Fibroblast of the aortic adventitia (primary cell): ENCODE data around the gene C6orf136. TPM values are rescaled to one million over a fixed set of nuclear protein-coding genes. Genes with fewer than 3 reads are reported as not detected.

Experiments
- DNase-seq: peaks from one replicate; pipeline ENCODE4 v3.0.0-alpha.2; 2010; ENCODE audit warnings: low read depth
- H3K4me3 ChIP-seq: 2 replicates; pipeline ENCODE4 v1.5.1; 2011; ENCODE audit warnings: low read depth, mild to moderate bottlenecking, control low read depth, low read length, moderate library complexity
- total RNA-seq: library from RNA; depleted of rRNA; stranded (reverse); fragments of >200 nt; gene quantifications from 2 replicates; pipeline ENCODE4 v1.2.3, GENCODE V29; 2012; ENCODE audit warnings: low replicate concordance
- TF ChIP-seq, protein P1 (sequence below): IDR thresholded peaks from 2 replicates; pipeline ENCODE4 v1.5.1; 2011; ENCODE audit warnings: mild to moderate bottlenecking, low read length, control low read depth, inconsistent platforms; ENCODE audit not compliant: insufficient read depth

The C6orf136 gene
- total RNA-seq, 1 donor, result 5.2 TPM

DNA sequence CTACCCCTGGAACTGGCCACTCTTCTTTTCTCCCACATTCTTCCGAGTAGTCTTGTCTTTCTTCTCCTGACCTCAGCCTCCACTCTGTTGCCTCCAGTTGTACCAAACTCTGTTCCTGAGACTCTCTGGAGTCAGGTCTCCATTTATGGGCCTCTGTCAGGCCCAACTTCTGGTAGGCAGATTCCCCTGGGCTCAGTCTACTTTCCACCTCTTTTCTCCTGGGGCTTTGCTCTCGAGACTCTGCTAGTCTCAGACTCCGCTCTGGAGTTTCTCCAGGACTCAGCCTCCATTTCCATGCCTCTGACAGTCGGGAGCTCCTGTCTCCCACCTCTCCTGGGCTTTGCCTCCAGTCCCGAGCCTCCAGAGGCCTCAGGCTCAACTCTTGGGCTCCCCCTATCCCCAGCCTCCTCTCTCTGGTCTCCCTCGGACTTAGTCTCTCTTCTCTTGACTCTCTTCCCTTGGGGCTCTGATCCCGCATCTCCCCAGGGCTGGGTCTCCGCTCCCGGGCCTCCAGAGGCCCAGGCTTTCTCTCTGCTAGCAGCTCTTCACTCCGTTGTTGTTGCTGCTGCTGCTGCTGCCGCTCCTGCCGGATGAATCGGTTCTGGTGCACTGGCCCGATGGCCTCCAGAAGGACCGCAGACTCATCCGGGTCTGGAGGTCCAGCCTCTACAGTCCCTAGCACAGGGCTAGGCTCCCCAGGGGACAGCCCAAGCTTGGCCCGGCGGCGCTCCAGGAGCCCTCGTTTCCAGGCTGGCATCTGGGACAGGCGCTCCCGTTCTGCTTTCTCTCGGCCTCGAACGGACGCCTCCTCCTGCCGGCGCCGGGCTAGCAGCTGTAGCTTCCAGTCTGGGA, 38.5 kb downstream of the C6orf136 start:
- TF ChIP-seq, protein P1, sequence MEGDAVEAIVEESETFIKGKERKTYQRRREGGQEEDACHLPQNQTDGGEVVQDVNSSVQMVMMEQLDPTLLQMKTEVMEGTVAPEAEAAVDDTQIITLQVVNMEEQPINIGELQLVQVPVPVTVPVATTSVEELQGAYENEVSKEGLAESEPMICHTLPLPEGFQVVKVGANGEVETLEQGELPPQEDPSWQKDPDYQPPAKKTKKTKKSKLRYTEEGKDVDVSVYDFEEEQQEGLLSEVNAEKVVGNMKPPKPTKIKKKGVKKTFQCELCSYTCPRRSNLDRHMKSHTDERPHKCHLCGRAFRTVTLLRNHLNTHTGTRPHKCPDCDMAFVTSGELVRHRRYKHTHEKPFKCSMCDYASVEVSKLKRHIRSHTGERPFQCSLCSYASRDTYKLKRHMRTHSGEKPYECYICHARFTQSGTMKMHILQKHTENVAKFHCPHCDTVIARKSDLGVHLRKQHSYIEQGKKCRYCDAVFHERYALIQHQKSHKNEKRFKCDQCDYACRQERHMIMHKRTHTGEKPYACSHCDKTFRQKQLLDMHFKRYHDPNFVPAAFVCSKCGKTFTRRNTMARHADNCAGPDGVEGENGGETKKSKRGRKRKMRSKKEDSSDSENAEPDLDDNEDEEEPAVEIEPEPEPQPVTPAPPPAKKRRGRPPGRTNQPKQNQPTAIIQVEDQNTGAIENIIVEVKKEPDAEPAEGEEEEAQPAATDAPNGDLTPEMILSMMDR, result peak; percentile 28
- peak overlapping the region; percentile 93 for H3K4me3 ChIP-seq
- peak; percentile 43 for DNase-seq

DNA sequence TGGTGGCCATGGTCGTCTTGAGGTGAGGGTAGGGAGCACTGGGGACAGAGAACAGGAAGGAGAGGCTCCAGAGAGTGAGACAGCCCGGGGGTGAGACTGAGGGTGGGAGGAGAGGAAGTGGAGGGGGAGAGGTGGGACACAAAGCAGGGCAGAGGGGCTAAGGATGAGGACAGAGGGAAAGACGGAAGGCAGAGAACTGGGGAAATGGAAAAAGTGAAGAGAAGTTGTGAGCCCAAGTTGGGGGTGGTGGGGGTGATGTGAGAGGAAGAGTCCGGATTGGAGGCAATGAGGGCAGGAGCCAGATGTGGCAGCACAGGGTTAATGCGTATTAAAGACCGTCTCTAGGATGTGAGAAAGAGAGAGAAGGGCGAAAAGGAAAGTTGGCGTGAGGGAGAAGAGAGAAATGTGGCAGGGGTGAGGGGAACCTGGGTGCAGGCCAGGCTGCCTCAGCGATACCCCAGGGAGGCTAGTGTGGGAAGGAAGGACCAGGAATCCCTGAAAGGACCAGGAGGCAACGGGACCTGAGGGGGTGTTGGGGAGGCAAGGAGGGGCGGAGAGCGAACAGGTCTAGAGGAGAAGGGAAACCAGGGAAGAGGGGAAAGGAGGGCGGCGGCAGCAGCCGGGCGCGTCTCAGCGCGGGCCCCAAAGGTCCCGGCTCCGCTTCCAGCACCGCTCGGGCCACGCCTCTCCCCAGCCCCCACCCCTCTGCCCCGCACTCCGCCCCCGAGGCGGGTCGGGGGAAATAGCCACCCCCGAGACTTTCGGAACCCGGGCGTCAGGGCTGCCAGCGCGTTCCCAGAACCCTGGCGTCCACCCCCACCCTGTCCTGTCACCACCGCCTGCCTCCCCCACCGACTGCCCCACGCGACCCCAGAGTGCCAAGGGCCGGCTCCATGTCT, 39.3 kb downstream of the C6orf136 start, which contains the start of gene PPP1R18:
Gene PPP1R18 (minus strand): TSS at position 637 of the 899 bp plus-strand sequence. CDS start 627 bp downstream, at position 10.
- peak within 1 kb of the TSS; percentile 93 for H3K4me3 ChIP-seq
- TF ChIP-seq, protein P1, result no peak
- DNase-seq, result peak; percentile 64

DNA sequence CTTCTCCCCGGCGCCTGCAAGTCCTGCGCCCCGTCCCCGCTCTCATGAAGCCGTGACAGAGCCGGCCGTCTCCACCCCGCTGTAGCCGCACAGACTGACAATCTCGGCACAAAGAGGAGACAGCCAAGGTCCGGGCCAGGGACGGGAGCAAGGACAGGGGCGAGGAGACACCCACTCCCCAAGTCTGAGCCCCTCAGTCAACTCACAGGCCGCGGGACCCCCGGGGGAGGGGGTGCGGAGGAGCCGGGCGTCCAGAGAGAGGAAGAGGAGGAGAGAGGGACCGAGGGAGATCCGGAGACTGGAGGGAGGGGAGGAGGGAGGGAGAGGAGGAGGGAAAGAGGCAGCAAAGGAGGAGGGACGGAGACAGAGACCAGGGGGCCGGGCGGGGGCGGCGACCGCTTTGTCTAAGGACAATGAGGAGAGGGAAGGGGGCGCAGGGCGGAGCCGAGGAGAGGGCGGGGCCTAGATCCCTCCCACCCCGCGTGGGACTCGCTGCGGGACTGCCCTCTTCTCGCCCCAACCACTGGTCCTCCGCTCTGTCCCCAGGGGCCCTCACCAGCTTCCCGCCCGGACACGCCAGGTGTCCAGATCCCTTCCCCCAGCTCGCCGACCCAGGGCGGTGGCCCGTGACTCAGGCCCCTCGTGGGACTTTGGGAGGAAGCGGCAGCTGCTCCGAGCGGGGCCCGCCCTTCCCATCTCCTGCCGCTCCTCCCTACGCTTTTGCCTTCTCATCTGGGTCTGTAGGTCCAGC, 40.1 kb downstream of the C6orf136 start:
- DNase-seq, result peak; percentile 98
- peak overlapping the region; percentile 93 for H3K4me3 ChIP-seq
- TF ChIP-seq, protein P1, result no peak

DNA sequence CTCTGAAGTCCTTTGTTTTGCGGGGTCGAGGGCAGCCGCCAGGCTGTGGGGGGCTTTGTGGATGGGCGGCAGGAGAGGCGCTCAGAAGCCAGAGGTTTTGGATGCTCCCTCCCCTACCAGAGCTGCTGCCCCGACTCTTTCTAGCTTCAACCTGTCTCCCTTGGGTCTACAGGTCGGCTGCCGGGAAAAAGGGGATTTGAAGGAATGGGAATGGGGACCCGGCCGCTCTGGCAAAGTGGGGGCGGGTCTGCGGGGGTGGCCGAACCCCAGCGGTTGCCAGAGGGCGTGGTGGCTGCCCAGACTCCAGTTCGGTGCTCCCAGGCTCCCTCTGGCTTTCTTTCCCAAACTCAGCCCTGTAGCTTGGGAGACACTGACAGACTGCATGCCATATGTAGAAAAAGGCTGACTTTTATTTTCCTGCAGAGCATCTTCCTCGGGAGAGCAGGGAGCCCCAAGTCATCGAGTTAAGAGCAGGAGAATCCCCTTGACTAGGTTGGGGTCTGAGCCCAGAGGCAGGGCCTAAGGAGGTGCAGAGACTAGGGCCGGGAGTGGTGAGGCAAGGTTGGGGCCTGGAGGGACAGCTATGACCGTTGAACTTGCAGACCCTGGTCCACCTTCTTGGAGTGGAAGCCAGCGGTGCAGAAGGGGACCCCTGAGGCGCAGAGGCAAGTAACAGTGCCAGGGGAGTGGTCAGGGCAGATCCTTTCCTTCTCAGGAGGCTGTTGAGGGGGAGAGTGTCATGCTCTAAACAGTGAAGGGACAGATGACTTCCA, 40.9 kb downstream of the C6orf136 start:
- TF ChIP-seq, protein P1, result peak; percentile 41
- H3K4me3 ChIP-seq, result peak overlapping the region; percentile 93
- peak; percentile 59 for DNase-seq

DNA sequence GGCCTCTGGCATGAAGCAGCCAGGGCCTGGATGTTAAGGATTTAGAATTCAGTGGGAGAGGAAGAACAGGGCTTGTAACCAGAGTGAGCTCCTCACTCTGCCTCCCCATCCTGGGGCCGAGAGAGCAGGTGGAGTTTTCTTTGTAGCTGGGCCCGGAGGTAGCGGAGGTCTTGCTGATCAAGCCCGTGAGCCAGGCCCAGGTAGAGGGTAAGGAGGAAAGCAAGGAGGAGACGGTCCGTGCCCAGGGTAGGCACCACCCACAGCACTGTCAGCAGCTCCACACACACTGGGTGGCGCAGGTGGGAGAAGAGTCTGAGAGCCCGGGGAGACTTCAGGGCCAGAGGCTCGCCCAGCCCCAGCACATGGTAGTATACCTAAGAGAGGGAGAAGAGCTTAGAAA, 41.6 kb downstream of the C6orf136 start:
- H3K4me3 ChIP-seq, result peak overlapping the region; percentile 93
- TF ChIP-seq, protein P1, result no peak
- no peak for DNase-seq
